G401 (cell line): Measurements from ENCODE around the gene SLC29A1. TPM values are rescaled to one million over a fixed set of nuclear protein-coding genes. Genes with fewer than 3 reads are reported as not detected.
A peak's percentile ranks its signal among the peaks of the same experiment; 100 is the strongest.

Source experiments
- DNase-seq: peaks from one replicate; pipeline ENCODE4 v3.0.0-alpha.2; 2015; ENCODE audit warnings: low spot score
- in situ Hi-C: cut with HindIII; loops from 2 replicates; pipeline ENCODE4 v1.10.0; 2016; ENCODE audit warnings: low sequenced_read_pairs, mixed read lengths
- total RNA-seq: library from RNA; depleted of rRNA; stranded (reverse); fragments of >200 nt; shearing (Covaris generic); gene quantifications from 2 replicates; pipeline ENCODE4 v1.2.3, GENCODE V29; 2014

SLC29A1 gene
- total RNA-seq, 1 experiment from 2014 or later: 46.1 TPM

DNA sequence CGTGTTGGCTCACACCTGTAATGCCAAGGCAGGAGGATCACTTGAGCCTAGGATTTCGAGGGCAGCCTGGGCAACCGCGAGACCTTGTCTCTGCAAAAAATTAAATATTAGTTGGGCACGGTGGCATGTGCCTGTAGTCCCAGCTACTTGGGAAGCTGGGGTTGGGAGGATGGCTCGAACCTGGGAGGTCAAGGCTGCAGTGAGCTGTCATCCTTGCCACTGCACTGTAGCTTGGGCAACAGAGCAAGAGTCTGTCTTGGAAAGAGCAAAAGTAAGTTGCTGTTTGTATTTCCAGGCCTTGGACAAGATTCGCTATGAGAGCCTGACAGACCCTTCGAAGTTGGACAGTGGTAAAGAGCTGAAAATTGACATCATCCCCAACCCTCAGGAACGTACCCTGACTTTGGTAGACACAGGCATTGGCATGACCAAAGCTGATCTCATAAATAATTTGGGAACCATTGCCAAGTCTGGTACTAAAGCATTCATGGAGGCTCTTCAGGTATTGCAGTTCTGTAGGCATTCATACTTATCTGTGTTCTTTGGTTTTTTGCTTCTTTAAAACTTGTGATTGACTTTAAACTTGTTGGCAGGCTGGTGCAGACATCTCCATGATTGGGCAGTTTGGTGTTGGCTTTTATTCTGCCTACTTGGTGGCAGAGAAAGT is 25.8 kb downstream of the SLC29A1 start:
- DNase-seq: no peak
- in situ Hi-C loops: no loop called here

DNA sequence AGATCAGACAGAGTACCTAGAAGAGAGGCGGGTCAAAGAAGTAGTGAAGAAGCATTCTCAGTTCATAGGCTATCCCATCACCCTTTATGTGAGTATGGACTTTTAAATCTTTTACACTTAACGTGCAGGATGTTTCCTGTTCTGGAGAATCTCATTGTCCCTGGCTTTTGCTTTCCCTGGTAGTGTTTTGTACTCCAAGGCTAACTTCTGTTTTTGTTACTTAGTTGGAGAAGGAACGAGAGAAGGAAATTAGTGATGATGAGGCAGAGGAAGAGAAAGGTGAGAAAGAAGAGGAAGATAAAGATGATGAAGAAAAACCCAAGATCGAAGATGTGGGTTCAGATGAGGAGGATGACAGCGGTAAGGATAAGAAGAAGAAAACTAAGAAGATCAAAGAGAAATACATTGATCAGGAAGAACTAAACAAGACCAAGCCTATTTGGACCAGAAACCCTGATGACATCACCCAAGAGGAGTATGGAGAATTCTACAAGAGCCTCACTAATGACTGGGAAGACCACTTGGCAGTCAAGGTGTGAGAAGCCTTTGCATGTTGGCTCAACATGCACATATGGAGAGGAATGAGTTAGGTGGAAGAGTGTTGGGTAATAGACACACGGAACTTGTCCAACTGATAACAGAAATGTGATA is 26.8 kb downstream of the SLC29A1 start:
- in situ Hi-C loops: loop anchor here (10.0 kb wide), 1 partner anchor 155 kb away; no protein-coding TSS in a partner anchor
- DNase-seq: no peak

DNA sequence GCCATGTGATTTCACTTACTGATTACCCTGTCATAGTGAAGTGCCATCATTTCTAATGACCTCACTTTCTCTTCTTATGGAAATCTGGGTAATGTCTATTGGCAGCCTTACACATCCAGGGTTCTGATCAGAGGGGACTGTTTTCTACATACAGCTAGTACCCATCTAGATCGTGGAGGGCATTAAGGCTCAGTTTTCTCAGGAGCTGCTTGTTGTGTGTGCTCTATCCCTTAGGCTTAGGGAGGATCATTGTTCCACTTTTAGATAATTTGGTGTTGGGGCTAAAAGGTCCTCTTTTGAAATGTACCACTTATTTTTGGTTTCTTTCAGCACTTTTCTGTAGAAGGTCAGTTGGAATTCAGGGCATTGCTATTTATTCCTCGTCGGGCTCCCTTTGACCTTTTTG is 27.3 kb downstream of the SLC29A1 start:
- in situ Hi-C loops: loop anchor here (10.0 kb wide), 1 partner anchor 156 kb away; no protein-coding TSS in a partner anchor
- DNase-seq: no peak

DNA sequence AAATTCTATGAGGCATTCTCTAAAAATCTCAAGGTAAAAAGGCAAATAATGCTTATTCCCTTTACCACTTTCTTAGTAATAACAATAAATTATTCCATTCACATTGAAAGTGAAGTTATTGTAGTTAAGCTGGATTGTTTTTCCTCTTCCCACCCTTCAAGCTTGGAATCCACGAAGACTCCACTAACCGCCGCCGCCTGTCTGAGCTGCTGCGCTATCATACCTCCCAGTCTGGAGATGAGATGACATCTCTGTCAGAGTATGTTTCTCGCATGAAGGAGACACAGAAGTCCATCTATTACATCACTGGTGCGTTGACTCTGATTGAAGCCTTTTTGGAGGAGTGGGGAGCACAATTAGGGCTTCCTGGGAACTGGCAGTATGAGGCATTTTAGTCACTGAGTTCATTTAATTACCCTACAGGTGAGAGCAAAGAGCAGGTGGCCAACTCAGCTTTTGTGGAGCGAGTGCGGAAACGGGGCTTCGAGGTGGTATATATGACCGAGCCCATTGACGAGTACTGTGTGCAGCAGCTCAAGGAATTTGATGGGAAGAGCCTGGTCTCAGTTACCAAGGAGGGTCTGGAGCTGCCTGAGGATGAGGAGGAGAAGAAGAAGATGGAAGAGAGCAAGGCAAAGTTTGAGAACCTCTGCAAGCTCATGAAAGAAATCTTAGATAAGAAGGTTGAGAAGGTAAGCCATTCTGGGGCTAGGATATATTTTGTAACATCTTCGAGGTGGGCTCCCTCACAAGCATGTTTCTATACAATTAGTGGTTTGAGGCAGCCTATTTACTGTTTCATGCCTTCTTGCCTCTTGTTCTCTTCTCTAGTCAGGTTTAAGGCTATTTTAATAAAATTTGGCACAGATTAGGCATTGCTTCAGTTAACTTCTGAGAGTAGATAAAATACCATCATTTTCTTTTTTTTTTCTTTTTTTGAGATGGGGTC is 28.5 kb downstream of the SLC29A1 start:
- DNase-seq: no peak
- in situ Hi-C loops: loop anchor here (10.0 kb wide), 1 partner anchor 157 kb away; no protein-coding TSS in a partner anchor

DNA sequence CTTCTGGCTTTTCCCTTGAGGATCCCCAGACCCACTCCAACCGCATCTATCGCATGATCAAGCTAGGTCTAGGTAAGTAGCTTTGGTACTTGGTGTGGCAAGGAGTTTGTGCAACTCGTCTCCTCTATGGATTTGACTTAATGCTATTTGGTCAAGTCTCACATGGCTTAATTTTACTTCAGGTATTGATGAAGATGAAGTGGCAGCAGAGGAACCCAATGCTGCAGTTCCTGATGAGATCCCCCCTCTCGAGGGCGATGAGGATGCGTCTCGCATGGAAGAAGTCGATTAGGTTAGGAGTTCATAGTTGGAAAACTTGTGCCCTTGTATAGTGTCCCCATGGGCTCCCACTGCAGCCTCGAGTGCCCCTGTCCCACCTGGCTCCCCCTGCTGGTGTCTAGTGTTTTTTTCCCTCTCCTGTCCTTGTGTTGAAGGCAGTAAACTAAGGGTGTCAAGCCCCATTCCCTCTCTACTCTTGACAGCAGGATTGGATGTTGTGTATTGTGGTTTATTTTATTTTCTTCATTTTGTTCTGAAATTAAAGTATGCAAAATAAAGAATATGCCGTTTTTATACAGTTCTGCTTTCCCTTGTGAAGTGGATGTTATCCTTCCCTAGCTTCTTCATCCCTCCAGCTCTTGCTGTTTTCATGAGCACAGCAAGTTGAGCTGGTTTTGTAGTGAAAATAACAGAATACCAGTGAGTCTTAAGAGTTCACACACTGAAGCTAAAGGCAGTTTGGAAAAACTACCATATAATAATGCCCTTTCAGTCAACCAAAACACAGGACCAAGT is 30.1 kb downstream of the SLC29A1 start:
- DNase-seq: peak; percentile 43
- in situ Hi-C loops: loop anchor here (10.0 kb wide), 1 partner anchor 159 kb away; no protein-coding TSS in a partner anchor

DNA sequence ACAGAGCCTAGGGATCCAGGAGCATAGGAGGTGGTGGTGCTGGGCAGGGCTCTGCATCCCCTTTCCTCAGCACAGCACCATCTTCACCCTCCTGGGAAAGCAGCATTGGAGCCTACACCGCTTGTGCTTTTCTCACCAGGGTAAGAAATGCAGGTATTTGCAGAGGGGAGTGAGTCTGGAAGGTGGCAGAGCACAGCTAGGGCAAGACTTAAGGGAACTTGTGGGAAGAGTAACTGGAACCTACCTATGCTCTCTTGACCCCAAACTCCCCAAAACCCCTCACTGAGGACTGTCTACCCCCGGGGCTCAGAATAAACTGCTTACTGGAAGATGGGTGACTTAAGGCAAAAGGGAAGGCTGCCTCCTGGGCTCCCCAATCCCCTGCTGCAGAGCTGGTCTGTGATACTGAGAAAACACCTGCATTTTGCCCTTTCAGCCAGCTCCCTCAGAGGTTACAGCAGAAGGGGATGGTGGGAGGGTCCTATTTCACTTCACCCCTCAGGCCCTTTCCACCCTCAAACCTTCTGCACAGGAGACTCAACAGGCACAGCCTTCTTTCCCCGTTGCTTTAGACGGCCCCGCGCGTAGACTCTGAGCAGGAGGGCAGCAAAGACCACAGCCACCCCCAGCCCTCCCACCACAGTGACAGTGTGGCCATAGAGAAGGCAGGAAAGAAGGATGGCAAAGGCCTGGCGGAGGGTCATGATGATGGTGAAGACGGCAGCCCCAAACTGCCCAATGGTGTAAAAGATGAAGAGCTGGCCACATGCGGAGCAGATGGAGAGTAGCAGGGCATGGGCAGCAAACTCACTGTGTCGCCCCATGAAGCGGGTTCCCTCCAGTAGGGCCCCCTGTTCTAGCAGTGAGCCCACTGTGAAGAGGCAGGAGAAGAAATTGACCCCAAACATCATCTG is 31.1 kb downstream of the SLC29A1 start:
- DNase-seq: no peak

DNA sequence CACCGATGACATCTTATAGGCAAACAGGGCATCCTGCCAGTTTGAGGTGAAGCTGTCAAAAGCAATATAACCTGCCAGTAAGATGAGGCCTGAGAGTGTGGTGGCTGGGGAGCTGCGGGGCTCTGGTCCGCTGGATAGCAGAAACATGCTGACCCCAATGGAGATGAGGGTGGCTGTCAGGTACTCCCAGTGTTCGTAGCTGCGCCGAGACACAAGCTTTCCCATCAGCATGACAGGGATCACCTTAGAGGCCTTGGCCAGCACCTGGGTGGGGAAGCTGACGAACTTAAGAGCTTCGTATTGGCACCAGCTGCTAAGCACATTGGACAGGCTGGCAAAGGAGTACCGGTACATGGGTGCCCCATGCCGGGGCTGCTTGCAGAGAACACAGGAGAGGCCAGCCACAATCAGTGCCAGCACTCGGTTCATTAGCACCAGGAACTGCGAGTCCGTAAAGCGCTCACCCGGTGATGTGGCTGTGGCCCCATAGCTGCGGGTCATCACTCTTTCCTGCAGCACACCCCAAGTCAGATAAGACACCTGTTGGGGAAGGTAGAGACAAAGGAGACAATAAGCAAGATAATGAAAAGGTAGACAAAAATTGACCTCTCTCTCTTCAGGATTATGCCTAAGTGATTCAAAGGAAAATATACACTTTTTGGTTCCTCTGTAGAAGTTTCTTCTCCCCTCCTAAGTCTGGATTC is 31.9 kb downstream of the SLC29A1 start:
- in situ Hi-C loops: loop anchor here (5.0 to 10.0 kb wide), 2 partner anchors 82 to 160 kb away; no protein-coding TSS in a partner anchor
- peak; percentile 37 for DNase-seq

More for the DNA sequence above, 31.1 kb downstream of the SLC29A1 start:
- in situ Hi-C loops: loop anchor here (5.0 to 10.0 kb wide), 2 partner anchors 83 to 160 kb away; no protein-coding TSS in a partner anchor

DNA sequence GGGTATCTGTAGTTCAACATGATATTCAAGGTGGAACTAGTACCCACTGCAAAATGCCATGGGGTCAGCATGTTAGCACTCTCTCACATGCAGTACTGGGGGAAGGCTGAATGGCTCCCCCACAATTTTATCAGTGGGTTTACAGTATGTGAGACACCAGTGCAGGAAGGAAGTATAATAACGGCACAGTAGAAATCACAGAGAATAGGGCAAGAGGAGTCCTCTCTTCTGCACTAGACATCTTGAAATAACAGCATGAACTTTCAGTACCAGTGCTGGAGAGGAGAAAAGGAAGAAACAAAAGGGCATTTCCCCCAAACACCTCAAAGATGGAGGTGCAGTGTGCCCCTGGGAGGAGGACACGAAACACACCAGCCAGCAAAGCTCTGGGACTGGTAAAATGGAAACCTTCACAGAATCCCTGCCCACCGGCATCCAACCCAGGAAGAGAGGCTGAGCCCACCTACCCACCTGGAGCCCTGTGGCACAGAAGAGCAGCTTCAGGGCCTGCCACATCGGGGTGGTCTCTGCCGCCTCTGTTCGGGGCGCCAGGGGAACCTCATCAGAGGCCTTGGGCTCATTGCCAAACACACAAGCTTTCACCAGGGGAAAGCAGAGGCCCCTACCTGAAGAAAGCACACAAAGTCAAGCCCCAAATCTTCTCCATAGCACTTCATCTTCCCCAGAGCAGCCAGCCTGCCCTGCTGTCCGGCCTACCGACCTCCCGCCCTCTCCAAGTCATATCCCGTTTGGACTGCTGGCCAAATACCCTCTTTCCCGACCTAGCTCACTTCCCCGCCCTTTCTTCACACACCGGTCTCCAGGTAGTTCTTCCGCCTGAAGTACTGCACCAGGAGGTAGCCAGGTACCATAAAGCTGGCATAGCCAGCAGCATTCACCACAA is 32.7 kb downstream of the SLC29A1 start:
- DNase-seq: peak; percentile 47

DNA sequence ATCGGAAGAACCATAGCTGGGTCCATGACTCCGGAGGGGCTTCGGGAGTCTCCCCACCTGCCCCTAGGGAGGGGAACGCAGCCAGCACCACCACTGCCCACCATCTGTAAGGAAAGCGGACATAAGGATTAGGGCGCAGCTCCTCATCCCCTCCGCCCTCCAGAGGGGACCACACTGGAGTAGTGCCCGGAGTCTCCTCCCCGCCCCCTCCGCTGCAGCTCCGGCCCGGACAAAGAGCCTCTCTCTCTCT is 33.3 kb downstream of the SLC29A1 start:
- DNase-seq: no peak

More for the DNA sequence above, 32.7 kb downstream of the SLC29A1 start:
- in situ Hi-C loops: loop anchor here (5.0 to 10.0 kb wide), 2 partner anchors 81 to 161 kb away; no protein-coding TSS in a partner anchor

DNA sequence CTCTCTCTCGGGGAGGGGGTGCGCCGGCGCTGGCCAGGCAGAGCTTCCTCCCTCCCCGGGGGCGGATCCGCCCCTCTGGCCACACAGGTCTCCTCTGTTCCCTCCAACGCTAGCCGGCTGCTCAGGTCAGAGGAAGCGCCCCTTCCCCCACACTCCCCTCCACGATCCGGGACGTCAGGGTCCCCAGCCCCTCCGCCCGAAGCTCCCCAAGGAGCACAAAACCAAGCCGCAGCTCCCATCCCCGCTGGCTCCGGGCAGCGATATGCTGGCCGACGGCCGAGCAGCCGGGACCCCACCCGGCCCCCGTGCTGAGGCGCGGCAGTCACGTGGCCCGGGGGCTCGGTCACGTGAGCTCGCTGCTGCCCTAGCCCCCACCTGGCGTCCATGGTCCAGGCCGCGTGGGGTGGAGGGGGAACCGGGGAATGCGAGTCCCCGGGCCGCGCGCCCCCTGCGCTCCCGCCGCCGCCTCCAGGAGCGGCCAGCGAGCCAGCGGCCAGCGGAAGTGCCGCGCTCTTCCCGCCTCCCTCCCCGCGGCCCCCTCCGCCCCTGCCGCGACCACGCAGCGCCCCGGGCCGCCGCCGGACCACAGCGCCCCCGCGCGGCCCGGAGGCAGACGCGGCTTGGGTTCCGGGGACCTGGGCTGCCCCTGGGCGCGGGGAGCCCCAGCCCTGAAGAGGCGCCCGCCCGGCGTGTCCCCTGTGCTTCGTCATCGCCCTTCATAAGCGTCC is 33.8 kb downstream of the SLC29A1 start, which contains the start of gene SLC35B2:
Gene SLC35B2 (minus strand): TSS at position 504 of the 728 bp plus-strand sequence. CDS start 118 bp downstream, at position 386.
- in situ Hi-C loops: loop anchor here (5.0 to 10.0 kb wide), 2 partner anchors 80 to 162 kb away; no protein-coding TSS in a partner anchor
- DNase-seq: peak; percentile 69

More for the DNA sequence above, 33.3 kb downstream of the SLC29A1 start:
- in situ Hi-C loops: loop anchor here (5.0 to 10.0 kb wide), 2 partner anchors 81 to 162 kb away; no protein-coding TSS in a partner anchor

DNA sequence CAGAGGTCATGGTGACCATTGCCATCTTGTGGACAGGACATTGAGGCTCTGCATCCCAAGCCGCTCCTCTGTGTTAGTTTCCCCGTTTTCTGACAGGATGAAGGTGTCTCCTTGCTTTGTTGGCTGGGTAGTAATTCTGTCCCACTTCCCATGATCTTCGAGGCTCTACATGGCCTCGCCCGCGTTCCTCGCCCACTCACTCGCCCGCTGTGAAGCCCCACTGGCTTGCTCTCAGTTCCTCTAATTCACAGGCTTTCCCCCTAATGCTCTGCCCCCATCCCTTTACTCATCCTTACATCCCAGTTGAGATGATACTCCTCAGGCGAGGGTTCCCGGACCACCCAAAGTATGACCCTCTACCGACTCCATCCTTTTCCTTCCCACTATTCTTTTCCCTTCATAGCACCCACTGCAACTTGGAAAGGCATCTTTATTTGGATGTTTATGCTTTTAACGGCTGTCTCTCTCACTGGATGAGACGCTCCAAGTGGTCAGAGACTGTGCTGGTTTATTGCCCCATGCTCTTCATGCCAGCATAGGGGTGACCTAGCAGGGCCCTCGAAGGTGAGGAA is 34.4 kb downstream of the SLC29A1 start:
- in situ Hi-C loops: loop anchor here (5.0 to 10.0 kb wide), 2 partner anchors 79 to 163 kb away; no protein-coding TSS in a partner anchor
- DNase-seq: no peak

DNA sequence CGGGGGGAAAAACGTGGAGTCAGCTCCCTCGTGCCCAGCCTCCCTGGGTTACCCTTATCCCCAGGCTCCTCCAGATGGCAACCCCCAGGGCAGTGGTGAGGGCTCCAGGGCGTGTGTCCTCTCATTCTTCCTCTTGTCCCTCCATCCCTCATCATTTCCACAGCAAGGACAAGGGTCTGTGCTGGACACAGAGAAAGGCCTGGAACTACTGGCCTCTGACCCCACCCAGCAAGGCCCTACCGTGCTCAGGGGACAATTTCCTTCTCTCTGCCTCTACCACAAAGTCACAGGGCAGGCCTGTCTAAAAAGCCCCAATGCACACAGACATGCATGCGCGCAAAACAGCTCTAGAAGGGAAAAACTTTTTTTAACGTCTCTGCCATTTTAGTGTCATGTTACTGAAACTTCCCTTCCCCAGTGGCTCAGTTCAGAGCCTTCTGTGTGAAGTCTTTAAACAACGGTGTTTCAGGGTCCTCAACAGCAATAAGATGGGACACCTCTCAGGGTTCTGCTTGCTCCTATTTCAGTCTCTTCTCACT is 35.0 kb downstream of the SLC29A1 start:
- in situ Hi-C loops: loop anchor here (5.0 to 10.0 kb wide), 2 partner anchors 79 to 164 kb away; no protein-coding TSS in a partner anchor
- DNase-seq: no peak

DNA sequence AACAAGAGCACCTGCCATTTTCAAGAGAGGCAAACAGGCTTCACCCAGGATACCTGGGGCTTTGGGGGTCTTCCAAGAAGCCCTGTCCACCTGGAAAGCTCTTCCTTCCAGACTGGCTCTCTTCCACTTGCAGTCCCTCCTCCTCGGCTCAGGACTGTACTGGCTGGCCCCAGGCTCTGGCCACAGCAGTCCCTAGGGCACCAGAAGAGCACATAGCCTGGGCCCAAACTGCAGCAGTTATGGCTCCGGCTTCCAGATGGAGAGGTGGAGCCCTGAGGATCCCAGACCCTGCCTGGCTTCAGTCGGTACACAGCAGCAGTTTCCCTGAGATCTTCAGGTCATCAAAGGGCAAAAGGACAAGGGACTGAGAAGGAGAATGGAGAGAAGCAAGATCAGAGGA is 35.5 kb downstream of the SLC29A1 start:
- in situ Hi-C loops: loop anchor here (5.0 to 10.0 kb wide), 2 partner anchors 78 to 164 kb away; no protein-coding TSS in a partner anchor
- no peak for DNase-seq

DNA sequence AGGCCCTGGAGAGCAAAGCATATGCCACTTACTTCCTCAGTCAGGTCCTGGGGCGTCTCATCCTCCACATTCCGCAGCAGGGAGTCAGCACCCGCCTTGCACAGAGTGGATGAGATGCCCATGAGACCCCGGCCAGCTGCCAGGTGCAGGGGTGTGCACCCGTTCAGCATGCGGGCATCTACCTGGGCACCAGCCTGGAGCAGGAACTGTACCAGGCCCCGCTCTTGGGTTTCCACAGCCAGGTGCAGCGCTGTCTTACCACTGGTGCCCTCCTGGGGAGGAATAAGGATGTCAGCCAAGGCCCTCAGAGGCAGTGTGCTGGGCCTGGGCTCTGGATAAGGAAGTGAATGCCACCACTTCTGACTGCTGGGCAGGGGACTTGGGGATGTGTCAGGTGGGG is 36.6 kb downstream of the SLC29A1 start:
- in situ Hi-C loops: no loop called here
- no peak for DNase-seq
